ENCODE results near the gene MBNL2.

Gene MBNL2

DNA sequence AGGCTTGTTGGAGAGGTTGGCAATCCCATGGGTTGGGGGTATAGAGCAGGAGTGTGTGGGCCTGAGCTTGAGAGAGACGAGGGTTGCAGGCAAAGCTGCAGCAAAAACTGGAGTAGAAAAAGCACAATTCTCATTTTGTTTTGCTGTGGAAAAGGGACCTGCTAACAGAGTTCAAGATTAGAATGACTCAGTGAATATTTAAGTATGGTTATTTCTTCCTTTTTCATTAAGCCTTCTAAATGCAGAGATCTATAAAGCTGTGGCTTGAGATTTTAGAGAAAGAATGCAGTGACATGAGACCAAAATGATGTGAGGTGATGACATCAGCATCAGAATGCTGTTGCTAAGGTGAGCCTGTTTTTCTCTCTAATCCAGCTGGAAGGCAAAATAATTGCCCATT lies 10.8 kb upstream of the MBNL2 start:
- no peak for DNase-seq (ENCODE audit: low spot score)

DNA sequence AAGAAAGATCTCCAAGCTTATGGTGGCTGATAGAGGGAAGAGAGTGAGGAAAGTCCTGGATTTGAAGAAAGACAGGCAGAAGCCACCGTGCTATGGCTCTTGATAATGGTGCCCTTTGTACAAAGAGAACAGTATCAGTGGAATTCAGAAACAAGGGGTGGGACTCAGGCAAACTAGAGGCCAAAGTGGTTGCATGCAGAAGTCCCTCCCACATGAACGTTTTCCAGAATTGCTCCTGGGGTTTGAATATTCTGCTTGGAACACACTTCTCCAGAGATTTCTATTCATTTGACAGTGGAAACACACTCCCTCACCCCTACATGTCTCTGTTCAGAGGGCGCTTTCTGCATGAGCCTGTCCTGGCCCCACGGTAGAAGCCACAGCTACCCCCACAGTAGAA lies 10.1 kb upstream of the MBNL2 start:
- DNase-seq (ENCODE audit: low spot score), result no peak

DNA sequence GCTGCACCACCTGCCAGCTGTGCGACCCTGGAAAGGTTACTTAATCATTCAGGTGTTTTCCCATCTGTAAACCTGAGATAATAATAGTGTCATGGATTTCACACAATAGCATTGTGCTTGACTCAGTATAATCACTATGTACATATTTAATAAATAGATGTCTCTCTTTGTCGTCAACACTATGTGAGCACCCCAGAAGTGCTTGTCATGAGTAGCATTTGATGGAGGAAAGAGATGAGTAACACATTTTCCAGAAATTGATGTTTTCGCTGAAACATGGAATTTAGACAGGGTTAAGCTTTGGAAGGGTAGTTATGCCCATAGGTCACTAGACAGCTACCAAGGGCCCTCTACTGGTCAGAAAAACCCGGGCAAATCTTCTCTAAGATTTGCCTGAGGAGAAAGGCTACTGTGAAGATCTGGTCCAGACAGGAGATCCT lies 9.5 kb upstream of the MBNL2 start:
- peak; percentile 47 for DNase-seq (ENCODE audit: low spot score)

DNA sequence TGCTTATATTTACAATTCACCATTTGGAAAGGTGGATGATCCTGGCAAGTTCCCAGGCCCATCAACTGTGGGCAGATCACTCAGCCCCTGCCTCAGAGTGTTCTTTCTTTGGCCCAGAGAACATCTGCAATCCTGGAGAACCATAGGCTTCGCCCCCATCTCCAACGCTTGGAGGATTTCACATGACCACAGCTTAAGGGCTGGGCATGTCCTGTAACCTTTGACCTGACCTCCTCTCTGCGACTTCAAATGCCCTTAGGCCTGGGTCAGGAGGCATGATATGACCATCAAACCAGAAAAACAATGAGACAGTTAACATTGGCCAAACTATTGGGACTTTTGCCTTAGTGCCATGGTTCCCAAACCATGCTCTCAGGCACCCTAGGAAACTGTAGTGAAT lies 7.2 kb upstream of the MBNL2 start:
- no peak for DNase-seq (ENCODE audit: low spot score)

DNA sequence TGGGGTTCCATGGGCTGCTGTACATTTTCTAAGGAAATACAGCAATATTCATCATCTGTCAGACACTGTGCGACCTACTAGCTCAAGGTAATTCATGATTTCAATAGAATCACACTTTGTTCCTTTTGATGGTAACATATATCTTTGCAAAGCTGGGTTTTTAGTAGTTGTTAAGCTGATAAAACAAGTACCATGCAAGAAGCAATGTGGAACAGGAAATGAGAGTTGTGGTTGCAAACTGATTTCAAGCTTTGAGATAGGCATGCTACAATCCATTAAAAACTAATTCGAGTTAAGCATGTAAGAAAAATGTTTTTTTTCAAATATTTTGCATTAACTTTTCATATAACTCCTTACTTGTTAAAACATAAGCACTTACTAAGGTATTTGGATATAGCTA lies 6.8 kb upstream of the MBNL2 start:
- DNase-seq (ENCODE audit: low spot score), result no peak

DNA sequence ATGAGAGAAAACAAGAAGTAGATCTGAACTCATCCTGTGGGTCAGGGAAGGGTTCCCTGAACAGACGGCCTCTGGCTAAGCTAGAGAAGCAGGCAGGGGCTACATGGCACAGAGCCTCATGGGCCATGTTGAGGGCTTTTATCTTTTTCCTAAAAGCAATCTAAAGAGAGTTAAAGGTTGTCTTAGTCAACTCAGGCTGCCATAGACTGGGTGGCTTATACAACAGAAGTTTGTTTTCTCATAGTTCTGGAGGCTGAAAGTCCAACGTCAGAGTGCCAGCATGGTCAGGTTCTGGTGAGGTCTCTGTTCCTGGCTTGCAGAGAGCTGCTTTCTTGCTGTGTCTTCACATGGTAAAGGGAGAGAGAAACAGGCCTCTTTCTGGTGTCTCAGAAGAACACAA lies 2.9 kb upstream of the MBNL2 start:
- no peak for DNase-seq (ENCODE audit: low spot score)

DNA sequence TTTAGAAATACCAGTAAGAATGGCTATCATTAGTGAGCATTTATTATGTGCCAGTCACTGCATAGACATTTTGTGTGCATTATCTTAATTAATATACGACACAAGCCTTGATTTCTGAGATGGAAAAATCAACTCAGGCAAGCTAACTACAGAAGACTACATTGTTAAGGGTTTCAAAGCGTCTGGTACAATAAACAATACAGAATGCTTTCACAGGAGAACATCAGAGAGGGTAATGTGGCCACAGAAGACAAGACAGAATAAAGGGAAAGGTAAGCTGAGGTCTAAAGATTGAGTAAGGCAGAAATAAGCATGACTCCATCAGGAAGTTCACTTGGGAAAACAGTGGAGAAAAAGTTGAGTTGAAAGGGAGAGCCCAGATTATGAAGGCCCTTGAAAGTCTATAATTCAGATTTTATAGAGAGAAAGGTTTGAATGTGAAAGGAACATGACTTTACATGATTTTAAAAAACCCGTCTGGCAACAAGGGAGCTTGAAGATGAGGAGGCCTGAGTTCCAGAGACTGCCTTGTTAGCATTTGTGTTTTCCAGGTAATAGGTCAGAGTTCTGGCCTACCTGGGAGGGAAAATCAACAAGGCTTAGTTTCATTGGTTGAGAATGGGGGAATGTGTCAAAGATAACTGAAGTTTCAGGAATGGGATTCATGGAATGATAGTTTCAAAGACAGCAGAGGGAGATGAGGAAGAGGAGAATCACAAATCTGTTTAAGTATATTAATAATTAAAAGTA lies 1.8 kb upstream of the MBNL2 start:
- no peak for DNase-seq (ENCODE audit: low spot score)

DNA sequence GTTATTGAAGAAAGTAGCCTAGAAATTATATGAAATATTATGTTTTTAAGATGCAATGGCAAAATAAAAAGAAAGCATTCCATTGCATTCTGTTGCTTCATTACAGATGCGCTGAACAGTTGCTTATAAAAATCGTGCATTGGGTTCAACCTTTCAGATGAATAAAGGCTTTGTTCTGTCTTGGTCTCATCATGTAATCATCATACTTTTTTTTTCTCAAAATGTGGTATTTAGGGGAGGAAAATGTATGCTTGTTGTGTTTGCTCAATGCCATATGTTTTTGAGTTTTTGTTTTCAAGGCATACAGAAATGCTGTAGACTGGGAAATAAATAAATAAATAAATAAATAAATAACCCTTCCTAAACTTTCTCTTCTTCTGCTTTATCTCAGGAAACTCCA lies 1.1 kb upstream of the MBNL2 start:
- no peak for DNase-seq (ENCODE audit: low spot score)

DNA sequence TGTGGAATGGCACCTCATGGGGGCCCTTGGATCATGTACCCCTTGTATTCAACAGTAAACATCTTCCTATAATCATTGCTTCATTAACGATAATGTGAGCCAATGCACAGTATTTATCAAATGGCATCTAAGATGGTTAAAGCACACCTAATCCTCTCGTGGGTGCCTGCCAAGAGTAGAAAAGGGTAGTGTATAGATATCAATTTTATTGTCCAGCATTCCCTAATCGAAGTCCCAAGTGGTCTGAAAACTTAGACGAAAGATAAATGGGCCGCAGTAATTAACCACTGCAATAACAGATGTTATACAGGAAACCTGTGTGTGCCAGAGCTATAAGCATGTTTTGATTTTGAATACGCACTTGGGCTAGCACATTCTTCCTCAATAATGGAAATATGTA lies 667 bp upstream of the MBNL2 start:
- DNase-seq (ENCODE audit: low spot score), result no peak

DNA sequence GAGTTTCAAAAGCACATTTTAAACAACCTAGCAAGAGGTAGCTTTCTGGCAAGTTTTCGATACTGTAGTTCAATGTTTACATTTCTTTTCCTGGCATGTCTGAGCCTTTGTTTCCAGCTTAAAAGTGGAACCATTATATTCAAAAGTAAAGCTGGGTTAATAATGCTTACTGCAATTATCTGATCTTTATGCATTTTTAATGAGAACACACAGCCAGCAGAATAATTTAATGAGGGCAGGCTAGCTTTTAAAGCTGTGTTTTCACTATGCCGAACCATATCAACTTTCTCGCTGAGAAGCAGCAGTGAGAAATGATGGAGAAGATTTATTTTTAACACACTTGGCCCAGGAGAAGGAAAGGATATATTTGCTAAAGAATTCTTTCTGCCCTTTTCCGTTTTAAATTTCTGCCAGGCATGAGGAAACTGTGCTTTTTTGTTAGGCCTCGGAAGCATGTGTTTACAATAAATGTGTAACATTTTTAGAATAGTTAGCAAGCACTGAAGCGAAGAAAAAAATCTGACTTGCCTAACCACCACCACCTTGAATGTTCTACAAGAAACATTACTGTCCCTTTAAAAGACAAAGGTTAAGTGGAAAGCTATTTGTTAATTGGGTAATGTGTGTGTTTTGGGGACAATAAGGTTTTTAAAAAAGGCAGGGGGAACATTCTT lies 1.0 kb downstream of the MBNL2 start:
- peak; percentile 24 for DNase-seq (ENCODE audit: low spot score)

DNA sequence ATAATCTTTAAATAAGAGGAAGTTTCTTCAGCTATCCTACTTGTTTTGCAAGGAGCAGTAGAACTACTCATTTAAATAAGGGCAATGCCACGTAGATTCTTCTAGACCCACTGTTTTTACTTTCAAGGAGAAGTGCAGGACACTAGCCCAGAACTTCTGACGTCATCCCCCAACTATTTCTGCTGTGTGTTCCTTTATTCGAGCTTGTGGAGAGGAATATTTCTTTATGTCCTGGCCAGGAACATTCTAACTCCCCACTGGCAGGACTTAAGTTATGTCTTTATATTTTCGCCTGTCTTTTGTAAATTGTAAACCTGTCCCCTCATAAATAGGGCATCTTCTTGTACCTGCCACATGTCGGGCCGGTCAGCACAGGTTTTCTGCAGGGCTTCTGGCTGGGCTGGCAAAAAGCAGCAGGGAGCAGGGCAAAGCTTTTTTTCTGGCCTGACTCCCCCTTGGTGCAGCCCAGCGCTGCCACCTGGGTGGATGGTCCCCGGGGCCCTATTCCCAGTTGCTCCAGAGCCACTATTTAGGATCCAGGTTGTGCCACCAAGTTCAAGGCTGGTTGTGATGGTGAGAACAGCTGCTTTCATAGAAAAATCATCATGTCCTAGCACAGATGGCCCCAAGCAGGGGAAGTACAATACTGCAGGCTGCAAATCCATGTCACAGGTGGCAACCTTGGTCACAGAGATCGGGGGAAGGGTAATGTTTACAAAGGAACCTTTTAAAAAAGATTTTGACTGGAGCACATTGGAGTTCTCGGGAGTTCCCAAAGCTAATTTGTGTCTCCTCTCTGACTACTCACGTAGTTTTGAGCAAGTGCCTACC lies 1.8 kb downstream of the MBNL2 start:
- DNase-seq (ENCODE audit: low spot score), result peak; percentile 72

DNA sequence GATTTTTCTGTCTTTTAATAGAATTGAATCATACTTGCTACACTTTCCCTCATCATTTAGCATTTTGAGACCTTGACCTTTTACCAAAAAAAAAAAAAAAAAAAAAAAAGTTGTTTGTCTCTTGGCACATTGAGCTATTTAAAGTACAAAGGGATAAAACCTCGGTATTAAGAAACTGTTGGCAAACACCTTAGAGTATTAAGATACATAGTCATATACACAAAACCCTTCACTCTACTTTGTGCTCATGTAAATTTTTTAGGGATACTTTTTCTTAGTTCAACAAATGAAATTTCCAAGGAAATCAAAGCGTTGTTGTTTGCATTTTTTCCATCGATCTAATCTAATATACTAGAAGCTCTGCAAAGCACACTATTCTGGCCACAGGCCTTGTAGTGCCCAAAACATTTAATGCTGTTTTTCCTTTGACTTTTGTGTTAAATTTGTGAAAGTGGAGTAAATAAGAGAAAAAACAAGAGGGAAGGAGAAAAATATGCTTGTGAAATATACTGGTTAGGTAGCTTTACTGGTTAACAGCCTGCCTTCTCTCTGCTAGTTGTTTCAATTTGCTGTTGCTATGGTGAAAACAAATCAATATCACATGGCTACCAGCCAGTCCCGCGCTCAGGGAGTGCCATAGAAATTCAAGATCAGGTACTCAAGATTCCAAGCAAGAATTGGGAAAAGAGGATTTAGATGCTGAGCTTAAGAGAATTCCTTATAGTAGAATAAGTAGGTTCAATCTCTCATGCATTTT lies 2.6 kb downstream of the MBNL2 start:
- peak; percentile 51 for DNase-seq (ENCODE audit: low spot score)

DNA sequence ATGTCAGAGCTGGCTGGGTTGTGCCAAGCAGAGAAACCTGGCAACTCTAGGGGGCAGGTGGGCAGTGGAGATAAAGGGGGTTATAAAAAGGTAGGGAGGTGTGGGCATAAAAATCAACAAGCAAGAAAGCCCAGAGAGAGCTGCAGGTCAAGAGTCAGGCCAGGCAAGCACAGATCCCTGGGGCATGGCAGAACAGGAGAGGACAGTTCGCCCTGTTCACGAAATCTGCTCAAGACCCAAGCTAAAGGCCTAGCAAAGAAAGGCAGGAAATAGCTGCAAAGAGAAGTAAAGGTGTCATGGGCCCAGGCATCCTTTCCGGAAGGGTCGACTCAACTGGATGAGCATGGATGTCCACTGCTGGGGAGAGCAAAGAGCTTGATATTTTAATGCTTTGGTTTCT lies 3.4 kb downstream of the MBNL2 start:
- peak; percentile 39 for DNase-seq (ENCODE audit: low spot score)

DNA sequence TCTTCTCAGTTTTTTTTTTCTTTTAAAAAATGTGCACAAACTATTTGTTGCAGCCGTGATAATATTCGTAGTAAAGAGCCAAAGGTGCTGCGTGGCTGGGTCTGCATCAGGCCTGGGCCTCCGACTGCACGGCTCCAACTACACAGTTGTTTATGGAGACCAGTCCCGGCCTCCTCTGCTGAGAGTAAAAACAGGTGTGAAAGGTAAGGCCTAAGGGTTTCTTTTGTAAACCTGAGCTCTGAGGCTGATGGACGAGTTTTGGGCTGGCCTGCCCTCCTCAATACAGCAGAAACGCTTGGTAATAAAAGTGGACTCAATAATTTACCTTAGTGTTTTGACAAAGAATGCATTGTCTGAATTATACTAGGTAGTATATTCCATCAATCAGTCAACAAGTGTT lies 3.9 kb downstream of the MBNL2 start:
- DNase-seq (ENCODE audit: low spot score), result no peak

DNA sequence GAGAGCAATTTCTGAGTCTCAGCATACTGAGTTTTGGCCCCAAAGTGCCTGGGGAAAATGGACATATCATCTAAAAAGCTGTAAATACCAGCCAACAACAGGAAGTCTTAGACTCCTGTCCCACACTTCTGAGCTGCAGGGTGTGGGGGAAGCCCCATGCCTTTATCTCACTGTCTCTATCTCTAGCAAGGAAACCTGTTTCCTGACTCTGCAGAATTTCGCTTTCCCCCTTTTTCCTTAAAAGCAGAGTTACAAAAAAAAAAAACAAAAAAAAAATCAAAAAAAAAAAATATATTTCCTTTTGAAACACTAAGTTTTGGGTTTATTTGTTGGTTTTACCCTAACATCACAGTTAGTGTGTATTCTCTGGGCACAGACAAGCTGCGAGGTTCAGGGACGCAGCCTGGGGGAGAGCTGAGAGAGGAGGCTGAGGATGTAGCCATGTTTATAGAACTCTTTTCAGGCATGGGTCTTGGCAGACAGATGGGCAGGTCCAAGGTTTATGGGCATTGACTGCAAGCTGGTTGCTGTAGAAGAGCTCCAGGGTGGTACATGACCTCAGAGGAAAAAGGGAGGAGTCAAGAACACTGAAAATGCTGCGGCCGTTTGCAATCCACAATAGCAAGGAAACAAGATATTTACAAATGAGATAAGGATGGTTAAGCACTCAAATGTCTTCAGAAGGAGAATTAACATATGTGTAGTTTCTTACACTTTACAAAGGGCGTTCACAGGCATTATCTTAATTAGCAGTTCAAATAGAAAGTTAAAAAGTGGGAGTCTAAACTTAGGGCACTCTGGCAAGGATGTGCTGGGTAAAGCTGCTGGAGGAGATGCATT lies 4.9 kb downstream of the MBNL2 start:
- DNase-seq (ENCODE audit: low spot score), result peak; percentile 61

DNA sequence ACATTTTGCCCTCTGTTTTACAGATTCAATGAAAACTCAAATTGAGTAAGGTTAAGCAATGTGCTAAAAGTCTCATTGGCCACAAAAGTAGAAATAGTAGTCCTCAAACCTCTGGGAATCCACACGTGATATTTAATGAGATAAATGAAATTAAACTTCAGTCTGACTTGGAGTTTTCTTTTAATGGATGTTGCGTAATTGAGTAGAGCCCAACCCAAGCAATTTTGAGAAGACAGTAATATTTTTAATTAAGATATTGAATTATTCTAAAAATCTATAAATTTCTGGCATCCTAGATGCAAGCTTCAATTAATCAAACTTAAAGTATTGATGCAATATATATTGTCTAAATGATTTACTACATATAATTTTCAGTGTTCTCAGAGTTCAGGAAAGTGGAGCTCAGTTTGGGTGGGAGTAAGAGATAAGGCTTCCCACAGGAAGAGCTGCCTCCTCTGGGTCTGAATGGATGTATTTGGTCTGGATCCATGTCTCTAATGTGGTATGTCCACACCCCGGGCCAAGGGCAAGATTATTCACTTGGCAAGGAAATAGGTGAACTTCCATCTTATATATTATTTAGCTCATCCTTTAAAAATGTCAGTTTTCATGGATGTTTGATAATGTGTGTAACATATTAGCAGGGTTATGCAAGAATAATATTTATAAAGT lies 6.9 kb downstream of the MBNL2 start:
- no peak for DNase-seq (ENCODE audit: low spot score)

DNA sequence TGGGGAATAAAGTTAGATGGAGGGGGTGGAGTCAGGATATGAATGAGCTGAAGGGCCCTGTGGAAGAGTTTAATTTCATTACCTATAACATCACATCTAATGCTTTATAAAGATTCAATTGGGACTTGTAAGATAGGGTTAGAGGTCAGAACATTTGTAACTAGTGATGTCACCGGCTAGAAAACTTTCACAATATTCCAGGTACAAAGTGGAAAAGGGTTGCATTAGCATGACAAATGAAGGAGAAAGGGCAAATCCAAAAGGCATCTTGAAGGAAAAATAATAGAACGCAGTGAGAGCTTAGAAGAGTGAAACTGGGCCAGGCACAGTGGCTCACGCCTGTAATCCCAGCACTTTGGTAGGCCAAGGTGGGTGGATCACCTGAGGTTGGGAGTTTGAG lies 7.6 kb downstream of the MBNL2 start:
- DNase-seq (ENCODE audit: low spot score), result no peak

DNA sequence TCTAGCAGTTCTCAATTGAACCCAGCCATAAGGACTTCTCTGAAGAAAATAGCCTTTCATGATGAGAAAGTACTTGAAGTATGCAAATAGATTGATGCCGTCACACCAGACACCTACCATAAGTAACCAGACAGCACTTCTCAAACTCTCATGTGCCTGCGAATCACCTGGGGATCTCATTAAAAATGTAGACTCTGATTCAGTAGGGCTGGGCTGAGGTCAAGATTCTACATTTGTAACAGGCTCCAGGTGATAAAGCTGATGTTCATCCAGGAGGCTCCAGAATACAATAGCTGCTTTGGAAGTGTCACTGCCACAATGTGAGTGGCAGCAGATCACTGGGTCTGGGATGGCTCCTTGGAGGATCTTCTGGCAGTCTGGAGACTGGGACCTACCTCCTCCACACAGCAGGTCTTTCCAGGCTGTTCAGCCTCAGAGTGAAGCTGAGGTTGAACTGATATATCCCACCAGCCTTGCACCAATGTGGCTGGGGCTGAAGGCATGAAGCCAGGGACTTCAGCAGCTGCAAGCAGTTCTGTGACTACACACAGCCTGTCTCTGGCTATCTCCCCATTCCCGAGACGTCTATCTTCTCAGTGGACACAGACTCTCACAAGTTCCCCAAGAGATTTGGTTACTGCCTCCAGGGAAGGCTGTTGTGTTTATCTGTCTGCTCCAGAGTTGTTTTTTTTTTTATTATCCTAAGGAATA lies 9.1 kb downstream of the MBNL2 start:
- DNase-seq (ENCODE audit: low spot score), result no peak

DNA sequence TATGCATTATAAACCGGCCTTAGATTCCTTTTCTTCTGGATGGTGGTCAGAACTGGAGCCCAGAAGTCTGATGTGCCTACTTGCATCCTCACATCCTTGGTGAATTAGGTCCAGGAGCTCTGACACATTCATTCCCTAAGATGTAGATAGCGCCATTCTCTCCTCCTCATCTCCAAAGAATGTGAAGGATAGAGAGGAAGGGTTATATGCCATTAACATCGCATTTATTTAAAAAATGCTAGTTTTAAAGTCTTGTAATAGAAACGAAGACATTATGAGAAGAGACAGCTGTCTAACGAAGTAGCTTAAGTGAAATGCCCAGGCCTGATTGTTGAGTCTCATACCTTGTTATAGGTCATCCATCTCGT lies 9.7 kb downstream of the MBNL2 start:
- no peak for DNase-seq (ENCODE audit: low spot score)

DNA sequence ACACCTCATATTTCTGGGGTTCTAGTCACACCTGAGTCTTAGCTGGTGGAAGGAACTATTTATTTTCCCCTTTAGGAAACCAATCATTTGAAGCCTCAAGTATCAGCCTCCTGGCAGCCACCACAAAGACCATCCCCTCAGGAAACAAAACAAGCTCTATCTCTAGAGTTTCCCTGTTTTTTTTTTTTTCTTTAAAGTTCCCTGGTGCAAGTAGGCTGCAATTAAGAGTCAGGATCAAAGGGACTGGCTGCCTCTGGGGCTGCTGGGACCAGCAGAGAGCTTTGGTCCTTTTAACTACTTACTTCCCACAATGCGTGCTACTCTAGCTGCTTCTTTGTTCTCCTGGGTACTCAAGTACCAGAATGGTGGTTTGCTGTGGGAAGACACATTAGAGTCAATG lies 11.4 kb downstream of the MBNL2 start:
- no peak for DNase-seq (ENCODE audit: low spot score)
